GM23338 (cell line): ENCODE data around the gene SIRT3.

Source experiments
- EZH2 ChIP-seq: fragments of 200-600 bp; sonication (generic); IDR thresholded peaks from one replicate; pipeline ENCODE4 v1.8.0; 2017; ENCODE audit warnings: antibody characterized with exemption, mild to moderate bottlenecking, low read depth; ENCODE audit not compliant: unreplicated experiment
- EZH2phosphoT487 ChIP-seq: fragments of 200-600 bp; sonication (generic); IDR thresholded peaks from one replicate; pipeline ENCODE4 v1.8.1; 2018; ENCODE audit warnings: antibody characterized with exemption; ENCODE audit not compliant: unreplicated experiment
- POLR2AphosphoS5 ChIP-seq: IDR thresholded peaks from 2 replicates; pipeline ENCODE4 v1.6.1; 2016; ENCODE audit warnings: antibody characterized with exemption, low read depth
- TF ChIP-seq, protein P1 (sequence below), 2 experiments: fragments of 200-600 bp in 1 of 2; sonication (generic) in 1 of 2; conservative IDR thresholded peaks; 2 replicates each; pipeline versions ENCODE4 v1.5.1 to v1.6.1; 2016 to 2017; ENCODE audit warnings: antibody characterized with exemption in 2 of 2, low read depth in 2 of 2, mild to moderate bottlenecking in 2 of 2, moderate library complexity in 1 of 2
- TF ChIP-seq, protein P2 (sequence below): IDR thresholded peaks from one replicate; pipeline ENCODE4 v1.6.1; 2018; ENCODE audit warnings: antibody characterized with exemption; ENCODE audit not compliant: unreplicated experiment

DNA sequence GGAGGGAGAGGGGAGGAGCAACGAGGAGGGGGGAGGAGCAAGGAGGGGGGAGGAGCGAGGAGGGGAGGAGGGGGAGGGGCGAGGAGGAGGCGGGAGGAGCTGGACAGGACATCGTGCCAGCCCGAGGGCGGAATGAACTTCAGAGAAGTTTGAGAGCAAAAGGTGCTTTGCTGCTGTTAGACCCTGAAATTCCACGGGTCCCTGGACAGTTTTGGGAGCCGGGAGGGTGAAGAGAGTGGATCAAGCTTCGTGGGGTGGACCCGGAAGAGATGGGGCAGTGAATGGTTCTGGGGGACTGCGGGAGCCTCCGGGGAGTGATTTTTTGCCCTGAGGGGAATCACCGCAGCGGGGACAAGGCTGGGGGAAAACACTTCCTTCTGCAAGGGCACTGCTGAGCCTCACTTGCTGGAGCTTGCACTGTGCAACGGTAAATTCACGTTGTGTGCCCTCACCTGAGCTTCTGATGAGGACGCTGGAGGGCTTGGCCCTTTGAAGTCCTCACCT, 31.4 kb upstream of the SIRT3 start:
- TF ChIP-seq, protein P1, sequence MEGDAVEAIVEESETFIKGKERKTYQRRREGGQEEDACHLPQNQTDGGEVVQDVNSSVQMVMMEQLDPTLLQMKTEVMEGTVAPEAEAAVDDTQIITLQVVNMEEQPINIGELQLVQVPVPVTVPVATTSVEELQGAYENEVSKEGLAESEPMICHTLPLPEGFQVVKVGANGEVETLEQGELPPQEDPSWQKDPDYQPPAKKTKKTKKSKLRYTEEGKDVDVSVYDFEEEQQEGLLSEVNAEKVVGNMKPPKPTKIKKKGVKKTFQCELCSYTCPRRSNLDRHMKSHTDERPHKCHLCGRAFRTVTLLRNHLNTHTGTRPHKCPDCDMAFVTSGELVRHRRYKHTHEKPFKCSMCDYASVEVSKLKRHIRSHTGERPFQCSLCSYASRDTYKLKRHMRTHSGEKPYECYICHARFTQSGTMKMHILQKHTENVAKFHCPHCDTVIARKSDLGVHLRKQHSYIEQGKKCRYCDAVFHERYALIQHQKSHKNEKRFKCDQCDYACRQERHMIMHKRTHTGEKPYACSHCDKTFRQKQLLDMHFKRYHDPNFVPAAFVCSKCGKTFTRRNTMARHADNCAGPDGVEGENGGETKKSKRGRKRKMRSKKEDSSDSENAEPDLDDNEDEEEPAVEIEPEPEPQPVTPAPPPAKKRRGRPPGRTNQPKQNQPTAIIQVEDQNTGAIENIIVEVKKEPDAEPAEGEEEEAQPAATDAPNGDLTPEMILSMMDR (conservative IDR thresholded peaks at IDR 0.05; ENCODE audit: low read depth in 2 of 2), result no peak
- no peak for TF ChIP-seq EZH2
- TF ChIP-seq EZH2phosphoT487, result no peak
- TF ChIP-seq, protein P2, sequence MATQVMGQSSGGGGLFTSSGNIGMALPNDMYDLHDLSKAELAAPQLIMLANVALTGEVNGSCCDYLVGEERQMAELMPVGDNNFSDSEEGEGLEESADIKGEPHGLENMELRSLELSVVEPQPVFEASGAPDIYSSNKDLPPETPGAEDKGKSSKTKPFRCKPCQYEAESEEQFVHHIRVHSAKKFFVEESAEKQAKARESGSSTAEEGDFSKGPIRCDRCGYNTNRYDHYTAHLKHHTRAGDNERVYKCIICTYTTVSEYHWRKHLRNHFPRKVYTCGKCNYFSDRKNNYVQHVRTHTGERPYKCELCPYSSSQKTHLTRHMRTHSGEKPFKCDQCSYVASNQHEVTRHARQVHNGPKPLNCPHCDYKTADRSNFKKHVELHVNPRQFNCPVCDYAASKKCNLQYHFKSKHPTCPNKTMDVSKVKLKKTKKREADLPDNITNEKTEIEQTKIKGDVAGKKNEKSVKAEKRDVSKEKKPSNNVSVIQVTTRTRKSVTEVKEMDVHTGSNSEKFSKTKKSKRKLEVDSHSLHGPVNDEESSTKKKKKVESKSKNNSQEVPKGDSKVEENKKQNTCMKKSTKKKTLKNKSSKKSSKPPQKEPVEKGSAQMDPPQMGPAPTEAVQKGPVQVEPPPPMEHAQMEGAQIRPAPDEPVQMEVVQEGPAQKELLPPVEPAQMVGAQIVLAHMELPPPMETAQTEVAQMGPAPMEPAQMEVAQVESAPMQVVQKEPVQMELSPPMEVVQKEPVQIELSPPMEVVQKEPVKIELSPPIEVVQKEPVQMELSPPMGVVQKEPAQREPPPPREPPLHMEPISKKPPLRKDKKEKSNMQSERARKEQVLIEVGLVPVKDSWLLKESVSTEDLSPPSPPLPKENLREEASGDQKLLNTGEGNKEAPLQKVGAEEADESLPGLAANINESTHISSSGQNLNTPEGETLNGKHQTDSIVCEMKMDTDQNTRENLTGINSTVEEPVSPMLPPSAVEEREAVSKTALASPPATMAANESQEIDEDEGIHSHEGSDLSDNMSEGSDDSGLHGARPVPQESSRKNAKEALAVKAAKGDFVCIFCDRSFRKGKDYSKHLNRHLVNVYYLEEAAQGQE, result no peak
- no peak for TF ChIP-seq POLR2AphosphoS5
